SK-MEL-5 (cell line): Measurements from ENCODE around the gene NR1H3. TPM values are rescaled to one million over a fixed set of nuclear protein-coding genes. Genes with fewer than 3 reads are reported as not detected.
A peak's percentile ranks its signal among the peaks of the same experiment; 100 is the strongest.
"Not testable (repeated sequence)": the region's sequence is repeated elsewhere in the genome, so short reads cannot be mapped to it uniquely, and the experiment has no call there.

ENCODE experiments used
- DNase-seq: peaks from one replicate; pipeline ENCODE4 v3.0.0-alpha.2; 2016; ENCODE audit warnings: low read depth, low spot score
- in situ Hi-C: cut with HindIII; loops from 2 replicates; pipeline ENCODE4 v1.10.0; 2016; ENCODE audit warnings: low sequenced_read_pairs, high pct_unique_total_duplicates, low pct_unique_long_range_greater_than_20kb
- total RNA-seq: library from RNA; depleted of rRNA; stranded (reverse); fragments of >200 nt; shearing (Covaris generic); gene quantifications from 2 replicates; pipeline ENCODE4 v1.2.3, GENCODE V29; 2014

Gene NR1H3
- total RNA-seq, 1 experiment from 2014 or later = 7.4 TPM

DNA sequence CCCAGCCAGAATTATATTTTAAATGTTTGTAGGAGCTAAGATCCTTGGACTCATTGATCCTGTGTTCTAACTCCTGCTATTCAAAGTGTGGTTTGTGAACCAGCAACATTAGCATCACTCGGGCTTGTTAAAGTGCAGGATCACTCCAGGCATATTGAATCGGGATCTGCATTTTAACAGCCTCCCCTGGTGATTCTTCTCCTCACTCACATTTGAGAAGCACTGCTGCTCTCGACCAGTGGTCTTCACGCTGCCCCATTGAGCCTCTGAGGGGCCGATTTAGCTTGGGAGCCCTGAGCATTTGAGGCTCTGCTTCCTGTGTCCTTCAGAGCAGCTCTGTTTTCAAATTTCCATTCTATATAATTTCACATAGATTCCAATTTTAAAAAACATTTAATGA is 23.1 kb downstream of the NR1H3 start:
- in situ Hi-C loops = no loop called here
- DNase-seq = no peak

DNA sequence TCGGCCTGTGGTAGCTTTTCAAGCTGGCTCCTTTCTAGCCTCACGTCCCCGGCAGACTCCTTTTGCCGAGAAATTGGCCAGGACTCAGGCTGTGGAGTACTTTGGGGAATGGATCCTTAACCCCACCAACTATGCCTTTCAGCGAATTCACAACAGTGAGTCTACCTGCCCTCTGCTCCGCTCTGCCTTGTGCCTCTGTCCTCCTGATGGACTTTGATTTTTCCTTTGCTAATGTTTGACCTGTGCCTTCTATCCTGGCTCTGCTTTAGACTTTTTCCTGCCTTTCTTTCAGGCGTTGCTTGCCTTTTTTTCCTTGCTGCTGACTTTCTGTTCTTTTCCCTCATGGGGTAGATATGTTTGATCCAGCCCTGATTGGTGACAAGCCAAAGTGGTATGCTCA is 24.7 kb downstream of the NR1H3 start:
- no peak for DNase-seq
- in situ Hi-C loops = no loop called here

DNA sequence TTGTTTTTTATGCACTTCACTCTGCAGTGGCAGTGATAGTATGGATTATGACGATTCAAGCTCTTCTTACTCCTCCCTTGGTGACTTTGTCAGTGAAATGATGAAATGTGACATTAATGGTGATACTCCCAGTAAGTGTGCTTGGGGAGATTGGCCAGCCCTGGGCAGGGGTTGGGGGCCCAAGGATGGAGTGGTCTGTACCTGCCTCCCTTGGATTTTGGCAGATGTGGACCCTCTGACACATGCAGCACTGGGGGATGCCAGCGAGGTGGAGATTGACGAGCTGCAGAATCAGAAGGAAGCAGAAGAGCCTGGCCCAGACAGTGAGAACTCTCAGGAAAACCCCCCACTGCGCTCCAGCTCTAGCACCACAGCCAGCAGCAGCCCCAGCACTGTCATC is 26.4 kb downstream of the NR1H3 start:
- in situ Hi-C loops = no loop called here
- no peak for DNase-seq

DNA sequence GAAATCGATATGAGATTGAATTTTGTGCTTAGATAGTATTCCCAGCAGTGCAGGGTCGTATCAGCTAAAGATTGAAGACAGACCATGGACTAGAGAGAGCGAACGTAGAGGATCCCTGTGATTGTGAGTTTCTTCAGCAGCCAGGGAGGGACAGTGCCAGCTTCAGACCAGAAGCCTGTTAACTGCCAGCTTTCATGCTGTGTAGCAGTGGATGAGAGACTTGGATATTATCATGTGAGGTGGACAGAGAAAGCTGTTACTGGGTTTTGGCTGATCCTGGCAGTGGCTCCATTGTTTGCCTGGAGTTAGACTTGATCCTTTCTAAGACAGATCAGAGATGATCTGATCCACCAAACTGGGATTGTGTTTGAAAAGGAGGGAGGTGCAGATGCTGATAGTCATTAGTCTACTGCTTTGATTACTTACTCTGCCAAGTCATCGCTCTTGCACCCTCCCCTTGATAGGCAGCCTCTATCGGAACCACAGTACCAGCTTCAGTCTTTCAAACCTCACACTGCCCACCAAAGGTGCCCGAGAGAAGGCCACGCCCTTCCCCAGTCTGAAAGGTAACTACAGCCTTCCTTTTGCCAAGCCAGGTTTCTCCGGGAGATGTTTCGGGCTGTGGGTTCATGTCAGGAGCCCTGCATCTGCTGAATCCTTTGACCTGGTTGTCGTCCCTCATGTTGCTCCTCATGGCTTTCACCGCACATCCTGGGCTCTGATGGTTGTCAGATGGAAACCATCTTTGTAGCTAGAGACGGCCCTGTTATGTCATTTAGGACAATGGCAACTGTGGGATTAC is 28.4 kb downstream of the NR1H3 start:
- no peak for DNase-seq
- in situ Hi-C loops = no loop called here

DNA sequence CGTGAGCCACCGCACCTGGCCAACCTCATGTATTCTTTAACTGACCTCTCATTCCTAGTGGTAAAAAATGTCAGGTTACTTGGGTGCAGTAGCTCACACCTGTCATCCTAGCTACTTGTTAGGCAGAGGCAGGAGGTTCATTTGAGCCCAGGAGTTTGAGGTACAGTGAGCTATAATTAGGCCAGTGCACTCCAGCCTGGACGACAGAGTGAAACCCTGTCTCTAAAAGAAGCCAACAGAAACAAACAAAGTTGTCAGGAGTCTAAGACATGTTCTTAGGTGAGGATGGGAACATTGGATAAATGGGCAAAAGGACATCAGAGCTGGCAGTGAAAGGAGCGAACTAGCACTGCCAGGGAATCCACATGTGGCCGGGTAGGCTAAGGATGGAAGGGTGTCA is 30.3 kb downstream of the NR1H3 start:
- in situ Hi-C loops = no loop called here
- DNase-seq = no peak

DNA sequence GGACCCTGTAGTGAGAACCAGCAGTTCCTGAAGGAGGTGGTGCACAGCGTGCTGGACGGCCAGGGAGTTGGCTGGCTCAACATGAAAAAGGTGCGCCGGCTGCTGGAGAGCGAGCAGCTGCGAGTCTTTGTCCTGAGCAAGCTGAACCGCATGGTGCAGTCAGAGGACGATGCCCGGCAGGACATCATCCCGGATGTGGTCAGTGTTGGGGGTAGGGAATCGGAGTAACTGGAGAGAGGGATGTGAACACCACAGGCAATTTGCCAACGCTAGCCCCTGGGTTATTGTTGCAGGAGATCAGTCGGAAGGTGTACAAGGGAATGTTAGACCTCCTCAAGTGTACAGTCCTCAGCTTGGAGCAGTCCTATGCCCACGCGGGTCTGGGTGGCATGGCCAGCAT is 32.1 kb downstream of the NR1H3 start:
- in situ Hi-C loops = no loop called here
- DNase-seq = no peak

DNA sequence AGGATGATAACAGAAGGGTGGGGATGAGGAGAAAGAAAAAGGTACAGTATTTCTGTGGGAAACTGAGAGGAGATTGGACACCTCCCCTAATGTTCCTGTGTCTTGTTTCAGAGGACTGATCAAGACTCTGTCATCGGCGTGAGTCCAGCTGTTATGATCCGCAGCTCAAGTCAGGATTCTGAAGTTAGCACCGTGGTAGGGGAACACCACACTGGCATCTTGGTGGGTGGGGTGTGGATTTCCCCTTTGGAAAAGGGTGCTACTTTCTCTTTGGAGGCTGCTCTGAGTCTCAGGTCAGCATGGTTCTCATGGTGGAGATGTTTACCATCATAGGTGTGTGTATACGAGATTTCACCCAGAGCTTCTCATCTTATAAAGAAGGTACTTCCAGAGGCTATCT is 37.6 kb downstream of the NR1H3 start:
- DNase-seq = no peak
- in situ Hi-C loops = no loop called here

DNA sequence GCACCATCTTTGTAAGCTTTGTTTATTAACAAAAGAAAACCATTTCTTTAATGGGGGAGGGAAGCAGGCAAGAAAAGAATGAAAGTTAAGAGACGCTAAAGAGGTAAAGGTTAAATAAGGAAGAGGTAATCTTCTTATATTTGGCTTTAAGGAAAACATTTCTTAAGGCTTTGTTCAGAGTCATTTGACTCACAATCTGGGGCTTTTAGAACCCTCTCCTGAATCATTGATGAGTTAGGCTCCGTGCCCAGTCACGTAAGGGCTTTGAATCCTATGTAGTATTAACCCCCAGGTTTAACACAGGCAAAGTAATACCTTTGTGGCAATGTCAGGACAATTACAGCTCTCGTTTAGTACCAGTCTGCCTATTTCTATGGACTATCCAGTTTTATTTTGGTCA is 38.2 kb downstream of the NR1H3 start:
- in situ Hi-C loops = no loop called here
- no peak for DNase-seq

DNA sequence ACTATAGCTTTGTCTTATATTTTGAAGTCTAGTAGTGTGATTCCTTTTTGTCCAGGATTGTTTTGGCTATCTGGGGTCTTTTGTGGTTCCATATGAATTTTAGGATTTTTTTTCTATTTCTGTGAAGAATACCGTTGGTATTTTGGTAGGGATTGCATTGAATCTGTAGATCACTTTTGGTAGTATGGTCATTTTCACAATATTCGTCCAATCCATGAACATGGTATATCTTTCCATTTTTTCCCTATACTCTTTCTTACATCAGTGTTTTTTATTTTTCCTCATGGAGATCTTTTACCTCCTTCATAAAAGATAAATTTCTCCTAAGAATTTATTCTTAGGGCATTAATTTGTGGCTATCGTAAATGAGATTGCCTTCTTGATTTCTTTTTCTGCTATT is 41.3 kb downstream of the NR1H3 start:
- in situ Hi-C loops = no loop called here
- DNase-seq = no peak

DNA sequence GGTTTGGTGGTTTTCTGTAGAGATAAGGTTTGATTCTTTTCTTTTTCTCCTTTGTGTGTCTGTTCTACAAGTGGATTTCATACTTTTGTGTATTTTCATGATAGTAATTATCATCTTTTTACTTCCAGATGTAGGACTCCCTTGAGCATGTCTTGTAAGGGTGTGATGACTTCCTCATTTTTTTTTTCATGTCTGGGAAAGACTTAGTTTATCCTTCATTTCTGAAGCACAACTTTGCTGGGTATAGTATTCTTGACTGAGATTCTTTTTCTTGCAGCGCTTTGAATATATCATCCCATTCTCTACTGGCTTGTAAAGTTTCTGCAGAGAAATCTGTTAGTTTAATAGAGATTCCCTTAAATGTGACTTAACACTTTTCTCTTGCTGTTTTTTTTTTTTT is 45.1 kb downstream of the NR1H3 start:
- DNase-seq = no peak
- in situ Hi-C loops = no loop called here

DNA sequence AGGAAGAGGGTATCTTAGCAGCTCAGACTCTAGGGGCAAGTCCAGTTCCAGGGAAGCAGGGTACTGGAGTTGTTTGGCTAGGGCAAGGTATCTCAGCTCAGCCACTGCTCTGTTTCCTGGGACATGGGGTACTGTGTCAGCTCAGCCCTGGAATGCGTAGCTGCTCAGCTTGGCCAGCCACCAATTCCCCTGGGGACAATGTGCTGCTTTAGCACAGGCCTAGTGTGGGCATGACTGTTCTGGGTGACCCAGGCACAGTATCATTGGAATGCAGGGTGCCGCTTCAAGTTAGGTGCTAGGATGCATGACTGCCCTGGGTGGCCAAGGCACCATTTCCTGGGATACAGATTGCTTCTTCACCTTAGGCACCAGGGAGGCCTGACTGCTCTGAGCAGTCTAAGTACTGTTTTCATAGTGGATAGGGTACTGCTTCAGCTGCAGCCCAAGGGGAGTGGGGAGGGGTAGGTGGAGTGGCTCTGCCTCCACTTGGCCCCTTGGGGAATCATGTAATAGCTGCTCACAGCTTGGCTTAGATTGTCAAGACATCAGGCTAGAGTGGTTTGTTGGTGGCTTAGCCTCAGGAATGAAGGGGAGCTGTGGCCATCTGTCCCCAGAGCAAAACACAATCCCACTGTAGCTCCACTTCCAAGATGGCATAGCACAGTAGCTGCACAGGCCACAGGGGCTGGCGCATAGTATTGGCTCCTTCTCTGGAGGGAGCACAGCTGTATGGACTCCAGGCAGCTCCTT is 48.1 kb downstream of the NR1H3 start:
- no peak for DNase-seq
- in situ Hi-C loops = no loop called here

DNA sequence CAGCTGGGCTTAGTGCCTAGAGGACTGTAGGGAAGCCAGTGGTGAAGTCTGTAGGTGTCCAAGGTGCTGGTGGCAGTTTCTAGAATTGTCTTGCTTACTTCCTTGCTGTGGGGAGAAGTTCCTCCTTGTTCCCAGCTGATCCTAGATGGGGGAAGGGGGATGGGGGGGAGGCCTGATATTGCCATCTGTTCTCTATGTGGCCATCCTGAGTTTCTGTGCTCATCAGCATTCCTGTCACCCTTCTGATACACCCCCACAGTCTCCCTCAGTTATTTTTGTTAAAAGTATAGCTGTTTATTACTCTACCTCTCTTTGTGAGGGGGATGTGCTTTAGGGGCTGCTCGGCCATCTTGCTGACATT is 48.7 kb downstream of the NR1H3 start:
- in situ Hi-C loops = no loop called here
- no peak for DNase-seq

DNA sequence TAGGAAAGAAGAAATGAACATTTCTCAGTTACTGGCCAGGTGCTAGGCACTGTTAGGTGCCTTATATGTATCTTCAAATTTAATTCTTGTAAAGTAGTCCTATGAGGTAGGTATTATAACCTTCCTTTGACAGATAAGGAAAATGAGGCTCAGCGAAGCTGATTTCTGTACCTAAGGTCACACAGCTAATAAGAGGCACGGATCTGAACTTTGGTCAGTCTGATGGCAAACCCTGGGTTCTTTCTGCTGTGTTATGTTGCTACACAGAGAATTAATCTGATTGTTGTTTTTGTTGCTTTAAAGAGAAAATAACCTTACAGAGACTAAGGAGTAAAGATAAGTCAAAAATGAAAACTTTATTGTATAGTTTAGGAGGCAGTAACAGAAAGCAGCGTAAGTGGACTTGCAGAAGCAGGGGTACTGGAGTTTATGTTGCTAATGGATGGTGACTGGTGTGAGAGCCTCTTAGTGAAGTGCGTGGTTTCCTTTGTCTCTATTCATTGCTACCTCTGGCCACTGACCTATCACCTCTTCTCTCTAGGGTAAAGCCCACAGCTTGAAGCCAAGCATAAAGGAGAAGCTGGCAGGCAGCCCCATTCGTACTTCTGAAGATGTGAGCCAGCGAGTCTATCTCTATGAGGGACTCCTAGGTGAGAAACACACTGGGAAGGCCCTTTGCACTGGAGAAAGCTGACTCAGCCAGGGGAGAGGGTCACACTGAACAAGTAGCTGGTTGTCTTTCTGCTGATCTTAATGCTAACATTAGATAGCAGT is 50.4 kb downstream of the NR1H3 start:
- in situ Hi-C loops = no loop called here
- DNase-seq = no peak

DNA sequence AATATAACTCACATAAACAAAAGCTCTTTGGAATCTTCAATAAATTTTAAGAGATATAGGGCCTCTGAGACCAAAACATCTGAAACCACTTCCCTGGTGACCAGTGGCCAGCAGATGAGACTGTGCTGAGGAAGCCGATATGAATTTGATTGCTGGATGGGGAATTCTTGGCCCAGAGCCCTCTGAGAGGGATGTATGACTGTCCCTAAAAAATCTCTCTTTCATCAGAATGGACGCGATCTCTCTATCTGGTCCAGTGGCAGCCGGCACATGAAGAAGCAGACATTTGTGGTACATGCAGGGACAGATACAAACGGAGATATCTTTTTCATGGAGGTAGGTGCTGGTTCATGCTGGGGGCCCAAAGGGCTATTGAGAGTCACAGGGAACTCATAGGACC is 57.2 kb downstream of the NR1H3 start:
- DNase-seq = no peak
- in situ Hi-C loops = no loop called here

DNA sequence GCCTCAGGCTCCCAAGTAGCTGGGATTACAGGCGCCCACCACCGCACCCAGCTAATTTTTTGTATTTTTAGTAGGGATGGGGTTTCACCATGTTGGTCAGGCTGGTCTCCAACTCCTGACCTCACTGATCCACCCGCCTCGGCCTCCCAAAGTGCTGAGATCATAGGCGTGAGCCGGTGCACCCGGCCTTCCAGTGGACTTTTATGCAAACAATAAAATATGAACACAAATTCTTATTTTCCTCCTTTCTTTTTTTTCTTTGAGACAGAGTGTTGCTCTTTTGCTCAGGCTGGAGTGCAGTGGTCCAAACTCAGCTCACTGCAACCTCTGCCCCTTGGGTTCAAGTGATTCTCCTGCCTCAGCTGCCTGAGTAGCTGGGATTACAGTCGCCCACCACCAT is 58.7 kb downstream of the NR1H3 start:
- in situ Hi-C loops, DNase-seq: not testable (repeated sequence)

DNA sequence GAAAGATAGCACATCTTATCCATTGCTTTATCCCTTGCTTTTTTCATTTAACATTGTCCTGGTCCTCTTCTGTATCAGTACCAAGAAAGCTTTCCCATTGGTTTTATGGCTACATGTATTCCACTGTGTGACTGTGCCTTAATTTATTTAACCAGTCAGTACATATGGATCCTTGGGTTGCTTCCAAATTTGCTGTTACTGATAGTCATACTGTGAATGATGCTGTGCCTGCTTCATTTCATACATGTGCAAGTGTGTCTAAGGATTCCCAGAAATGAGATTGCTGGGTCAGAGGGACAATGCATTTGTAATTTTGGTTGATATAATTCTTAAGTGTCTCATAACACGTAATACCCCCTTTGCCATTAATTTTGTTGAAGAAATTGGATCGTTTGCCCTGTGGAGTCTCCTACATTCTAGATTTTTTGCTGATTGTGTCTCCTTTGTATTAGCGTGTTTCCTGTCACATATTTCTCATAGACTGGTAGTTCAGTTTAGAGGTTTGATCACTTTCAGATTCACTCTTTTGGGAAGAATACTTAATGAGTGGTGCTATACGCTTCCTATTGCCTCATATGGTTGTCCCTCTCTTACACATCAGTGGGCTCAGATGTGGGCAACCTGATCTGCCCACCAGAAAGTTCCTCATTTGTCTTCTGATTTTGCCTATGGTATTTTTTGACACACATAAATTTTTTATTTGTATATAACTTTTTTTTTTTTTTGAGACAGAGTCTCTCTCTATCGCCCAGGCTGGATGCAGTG is 59.5 kb downstream of the NR1H3 start:
- DNase-seq = no peak
- in situ Hi-C loops = no loop called here

DNA sequence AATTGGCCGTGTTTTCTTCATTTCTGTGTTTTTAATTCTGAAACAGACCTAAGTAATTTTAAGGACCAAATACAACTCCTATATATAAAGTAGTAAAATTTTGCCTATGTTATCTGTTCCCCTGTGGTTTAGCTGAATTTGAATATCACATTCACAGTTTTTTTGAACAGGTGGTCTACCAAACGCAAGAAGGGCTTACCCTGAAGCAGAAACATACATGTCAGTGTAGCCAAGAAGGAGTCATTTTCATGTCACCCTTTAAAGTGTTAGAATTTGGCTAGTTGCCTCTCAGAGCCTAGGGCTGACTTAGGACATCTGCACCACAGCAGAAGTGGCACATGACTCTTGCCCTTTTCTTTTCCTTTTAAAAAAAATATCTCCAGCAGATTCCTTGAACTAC is 60.4 kb downstream of the NR1H3 start:
- in situ Hi-C loops = no loop called here

More for the DNA sequence above, 60.4 kb downstream of the NR1H3 start:
- peak; percentile 19 for DNase-seq
